ENCODE results near the gene TEX2.

TEX2 gene

GRCh38 chr17:64260886-64261285 lies 2.2 kb downstream of the TEX2 start:
- no peak overlapping the region for H3K4me3 ChIP-seq (ENCODE audit: low read depth, low read length)
- no peak overlapping the region for H3K4me2 ChIP-seq (ENCODE audit: low read length)
- H3K27me3 ChIP-seq (ENCODE audit: control insufficient read depth, insufficient read depth, low read length) = no peaks in the 10 kb centered on the region
- H2AFZ ChIP-seq = no peak overlapping the region
- no peak overlapping the region for H3K27ac ChIP-seq
- peaks cover 41% of the 10 kb centered on the region for H3K79me2 ChIP-seq
- peaks cover 39% of the 10 kb centered on the region for H3K4me1 ChIP-seq
- H3K36me3 ChIP-seq (ENCODE audit: control insufficient read depth, insufficient read depth, low read length) = no peaks in the 10 kb centered on the region
- TF ChIP-seq CTCF (IDR thresholded peaks at IDR 0.05) = no peak
- H3K9me3 ChIP-seq (ENCODE audit: control insufficient read depth, low read length) = no peaks in the 10 kb centered on the region
- H3K9ac ChIP-seq = no peak overlapping the region

- peaks cover 44% of the 10 kb centered on the region for H3K79me2 ChIP-seq
- no peaks in the 10 kb centered on the region for H3K36me3 ChIP-seq (ENCODE audit: control insufficient read depth, insufficient read depth, low read length)
- no peaks in the 10 kb centered on the region for H3K27me3 ChIP-seq (ENCODE audit: control insufficient read depth, insufficient read depth, low read length)
- no peak overlapping the region for H3K9ac ChIP-seq
- no peak overlapping the region for H2AFZ ChIP-seq
- H3K4me2 ChIP-seq (ENCODE audit: low read length) = no peak overlapping the region
- TF ChIP-seq CTCF (IDR thresholded peaks at IDR 0.05) = no peak
- H3K27ac ChIP-seq = no peak overlapping the region
- H3K9me3 ChIP-seq (ENCODE audit: control insufficient read depth, low read length) = no peaks in the 10 kb centered on the region
- H3K4me3 ChIP-seq (ENCODE audit: low read depth, low read length) = no peak overlapping the region
- H3K4me1 ChIP-seq = peaks cover 48% of the 10 kb centered on the region
Measured at GRCh38 chr17:64259922-64260321, 3.1 kb downstream of the TEX2 start.

GRCh38 chr17:64259426-64259825 lies 3.6 kb downstream of the TEX2 start:
- no peak overlapping the region for H3K4me3 ChIP-seq (ENCODE audit: low read depth, low read length)
- H3K4me1 ChIP-seq = peaks cover 52% of the 10 kb centered on the region
- H3K9me3 ChIP-seq (ENCODE audit: control insufficient read depth, low read length) = no peaks in the 10 kb centered on the region
- no peak for TF ChIP-seq CTCF (IDR thresholded peaks at IDR 0.05)
- H3K36me3 ChIP-seq (ENCODE audit: control insufficient read depth, insufficient read depth, low read length) = no peaks in the 10 kb centered on the region
- peaks cover 44% of the 10 kb centered on the region for H3K79me2 ChIP-seq
- no peak overlapping the region for H3K27ac ChIP-seq
- H3K4me2 ChIP-seq (ENCODE audit: low read length) = no peak overlapping the region
- no peak overlapping the region for H2AFZ ChIP-seq
- H3K9ac ChIP-seq = no peak overlapping the region
- H3K27me3 ChIP-seq (ENCODE audit: control insufficient read depth, insufficient read depth, low read length) = no peaks in the 10 kb centered on the region

- Histone ChIP-seq H3K4me1 (peaks cover 72% of the 10 kb centered on the region), H3K9ac (no peak overlapping the region), H3K4me3 (ENCODE audit: low read depth, low read length) (no peak overlapping the region), H3K79me2 (peaks cover 57% of the 10 kb centered on the region), H3K27me3 (ENCODE audit: control insufficient read depth, insufficient read depth, low read length) (no peaks in the 10 kb centered on the region), H3K9me3 (ENCODE audit: control insufficient read depth, low read length) (no peaks in the 10 kb centered on the region), H3K27ac (peak overlapping the region; percentile 61), H3K4me2 (ENCODE audit: low read length) (peak overlapping the region; percentile 22), H2AFZ (peak overlapping the region; percentile 9), H3K36me3 (ENCODE audit: control insufficient read depth, insufficient read depth, low read length) (no peaks in the 10 kb centered on the region)
- TF ChIP-seq CTCF (IDR thresholded peaks at IDR 0.05) = no peak
Measured at GRCh38 chr17:64256913-64257807, 5.9 kb downstream of the TEX2 start.

GRCh38 chr17:64255764-64256163 lies 7.3 kb downstream of the TEX2 start:
- TF ChIP-seq CTCF (IDR thresholded peaks at IDR 0.05) = no peak
- Histone ChIP-seq H3K79me2 (peaks cover 64% of the 10 kb centered on the region), H3K4me2 (ENCODE audit: low read length) (peak overlapping the region; percentile 40), H3K4me3 (ENCODE audit: low read depth, low read length) (no peak overlapping the region), H3K27me3 (ENCODE audit: control insufficient read depth, insufficient read depth, low read length) (no peaks in the 10 kb centered on the region), H3K9ac (no peak overlapping the region), H3K9me3 (ENCODE audit: control insufficient read depth, low read length) (no peaks in the 10 kb centered on the region), H3K27ac (peak overlapping the region; percentile 61), H3K36me3 (ENCODE audit: control insufficient read depth, insufficient read depth, low read length) (no peaks in the 10 kb centered on the region), H2AFZ (no peak overlapping the region), H3K4me1 (peaks cover 74% of the 10 kb centered on the region)
